Natural killer cell treated with Interleukin-12 subunit alpha and Interleukin-12 subunit beta and Interleukin-15 and Interleukin-18, amount 100 ng/mL, for 72 hours (primary cell): ENCODE data around the gene C3orf33. TPM values are rescaled to one million over a fixed set of nuclear protein-coding genes. Genes with fewer than 3 reads are reported as not detected.

Experiments
- ATAC-seq, 2 donors: fragments of 150-1000 bp; cut with Tn5 transposase in 1 of 2; sonication (Bioruptor Pico), chemical (Tn5 transposase) in 1 of 2; 2 replicates each; pipeline ENCODE4 v1.10.0; 2021
- DNase-seq: peaks from one replicate; pipeline ENCODE4 v3.0.0; 2022; ENCODE audit warnings: low spot score
- H3K27ac Mint-ChIP-seq, 2 donors: 1 replicate in 1 of 2; 2 replicates in 1 of 2; pipeline ENCODE4 v1.8.0; 2022; ENCODE audit warnings: mixed read lengths in 2 of 2, mild to moderate bottlenecking in 1 of 2, moderate library complexity in 1 of 2
- H3K27me3 Mint-ChIP-seq, 2 donors: 1 replicate in 1 of 2; 2 replicates in 1 of 2; pipeline ENCODE4 v1.8.0; 2022; ENCODE audit warnings: mixed read lengths in 2 of 2
- H3K36me3 Mint-ChIP-seq: one replicate; pipeline ENCODE4 v1.8.0; 2022; ENCODE audit warnings: mixed read lengths
- H3K4me1 Mint-ChIP-seq, 2 donors: 1 replicate in 1 of 2; 2 replicates in 1 of 2; pipeline ENCODE4 v1.8.0; 2022; ENCODE audit warnings: low read depth in 2 of 2, mixed read lengths in 2 of 2, mild to moderate bottlenecking in 1 of 2
- H3K4me3 Mint-ChIP-seq: one replicate; pipeline ENCODE4 v1.8.0; 2022; ENCODE audit warnings: mixed read lengths
- H3K9me3 Mint-ChIP-seq: 2 replicates; pipeline ENCODE4 v1.8.0; 2022; ENCODE audit warnings: mixed read lengths
- total RNA-seq, 2 donors: library from RNA; stranded (reverse); gene quantifications; one replicate each; pipeline ENCODE4 v1.2.3, GENCODE V29; 2022

The C3orf33 gene
- total RNA-seq, 2 donors from 2014 or later = 1.6 to 1.7 TPM

GRCh38 chr3:155763870-155764463 lies 42.1 kb downstream of the C3orf33 start:
- H3K4me1 Mint-ChIP-seq = no peaks in the 10 kb centered on the region
- no peak for DNase-seq
- H3K36me3 Mint-ChIP-seq = no peaks in the 10 kb centered on the region
- H3K27me3 Mint-ChIP-seq = no peaks in the 10 kb centered on the region
- H3K4me3 Mint-ChIP-seq = no peak overlapping the region
- no peak for ATAC-seq
- H3K9me3 Mint-ChIP-seq = no peaks in the 10 kb centered on the region
- peak overlapping the region in 1 of 2 donors; percentile 39 for H3K27ac Mint-ChIP-seq

GRCh38 chr3:155760653-155761052 lies 45.4 kb downstream of the C3orf33 start:
- Mint-ChIP-seq H3K4me1 (no peaks in the 10 kb centered on the region), H3K27ac (no peak overlapping the region), H3K36me3 (no peaks in the 10 kb centered on the region), H3K9me3 (no peaks in the 10 kb centered on the region), H3K27me3 (no peaks in the 10 kb centered on the region), H3K4me3 (no peak overlapping the region)
- DNase-seq = no peak
- no peak for ATAC-seq

DNA sequence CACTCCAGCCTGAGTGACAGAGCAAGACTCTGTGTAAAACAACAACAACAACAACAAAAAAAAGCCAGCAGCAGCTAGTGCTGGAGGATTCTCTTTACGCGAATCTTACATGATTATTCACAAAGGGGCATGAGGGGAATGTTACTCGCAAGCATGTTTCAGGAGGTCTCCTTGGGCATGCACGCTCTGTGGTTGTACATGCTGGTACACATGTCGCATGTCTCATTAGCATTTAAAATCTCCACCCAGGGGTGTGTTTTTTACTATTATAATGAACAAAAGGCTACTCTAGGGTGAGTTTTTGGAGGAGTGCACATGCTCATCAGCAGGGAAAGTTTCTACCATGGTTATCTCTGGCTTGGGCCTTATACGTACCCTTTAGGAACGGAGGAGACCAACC lies 48.5 kb downstream of the C3orf33 start:
- Mint-ChIP-seq H3K27me3 (no peaks in the 10 kb centered on the region), H3K9me3 (no peaks in the 10 kb centered on the region), H3K36me3 (no peaks in the 10 kb centered on the region), H3K27ac (no peak overlapping the region), H3K4me3 (no peak overlapping the region), H3K4me1 (no peaks in the 10 kb centered on the region)
- DNase-seq (no peak), ATAC-seq (no peak)

DNA sequence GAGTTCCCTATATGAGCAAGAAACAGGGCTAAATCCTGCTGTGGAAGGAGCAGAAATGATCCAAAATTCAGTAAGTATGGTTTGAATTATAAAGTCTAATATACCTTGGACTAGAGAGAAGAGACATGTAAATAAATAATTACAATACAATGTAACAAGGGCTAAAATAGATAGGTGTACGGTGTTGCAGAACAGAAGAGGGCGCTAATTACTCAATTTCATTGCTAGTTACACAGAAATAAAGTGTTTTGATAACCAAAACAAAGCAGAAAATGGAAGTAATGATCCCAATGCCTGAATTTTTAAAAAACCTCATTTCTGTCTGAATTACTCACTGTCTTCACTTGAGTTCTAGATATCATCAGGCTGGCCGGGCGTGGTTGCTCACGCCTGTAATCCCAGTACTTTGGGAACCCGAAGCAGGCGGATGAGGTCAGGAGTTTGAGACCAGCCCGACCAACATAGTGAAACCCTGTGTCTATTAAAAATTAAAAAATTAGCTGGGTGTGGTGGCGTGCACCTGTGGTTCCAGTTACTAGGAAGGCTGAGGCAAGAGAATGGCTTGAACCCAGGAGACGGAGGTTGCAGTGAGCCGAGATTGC lies 52.9 kb downstream of the C3orf33 start:
- no peak overlapping the region for H3K27ac Mint-ChIP-seq
- H3K9me3 Mint-ChIP-seq = no peaks in the 10 kb centered on the region
- no peaks in the 10 kb centered on the region for H3K4me1 Mint-ChIP-seq
- peaks cover under 1 to 5% of the 10 kb centered on the region in 2 donors for H3K27me3 Mint-ChIP-seq
- ATAC-seq = no peak
- no peaks in the 10 kb centered on the region for H3K36me3 Mint-ChIP-seq
- no peak for DNase-seq
- no peak overlapping the region for H3K4me3 Mint-ChIP-seq

DNA sequence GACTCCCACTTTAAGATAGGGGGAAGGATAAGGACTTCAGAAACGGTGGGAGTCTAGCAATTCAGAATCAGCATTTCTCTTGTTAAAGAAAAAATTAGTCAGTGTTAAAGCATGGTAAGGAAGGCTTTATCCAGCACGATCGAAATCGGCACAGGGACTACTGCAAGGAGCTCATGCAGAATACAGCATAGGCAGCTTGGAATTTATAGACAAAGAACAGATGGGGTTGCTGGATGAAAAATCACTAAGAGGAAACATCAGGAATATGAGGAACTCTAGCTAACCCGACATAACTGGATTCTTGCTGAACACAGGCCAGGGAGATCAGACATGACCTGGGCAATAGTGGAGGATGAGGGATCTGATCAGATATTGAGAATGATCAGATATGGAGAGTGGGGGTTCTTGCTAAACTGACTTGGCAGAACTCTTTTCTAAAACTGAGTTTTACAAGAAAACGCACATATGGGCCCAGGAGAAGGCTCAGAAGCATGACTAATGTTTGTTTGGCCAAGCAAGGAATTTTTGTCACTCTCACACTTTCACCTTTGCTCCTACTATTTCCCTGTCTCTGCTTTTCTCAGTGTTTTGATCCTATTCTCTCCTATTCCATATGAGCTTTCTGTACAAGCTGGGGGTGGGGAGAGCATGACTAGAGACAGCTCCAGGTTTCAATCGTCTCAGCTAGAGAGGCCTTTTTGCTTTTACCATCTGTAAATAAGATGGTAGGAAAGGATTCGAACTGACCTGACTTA lies 57.3 kb downstream of the C3orf33 start:
- Mint-ChIP-seq H3K4me3 (no peak overlapping the region), H3K9me3 (no peaks in the 10 kb centered on the region), H3K27ac (no peak overlapping the region), H3K36me3 (no peaks in the 10 kb centered on the region), H3K4me1 (peaks cover 12 to 13% of the 10 kb centered on the region in 2 donors), H3K27me3 (peaks cover 31 to 42% of the 10 kb centered on the region in 2 donors)
- DNase-seq (no peak), ATAC-seq (no peak)

DNA sequence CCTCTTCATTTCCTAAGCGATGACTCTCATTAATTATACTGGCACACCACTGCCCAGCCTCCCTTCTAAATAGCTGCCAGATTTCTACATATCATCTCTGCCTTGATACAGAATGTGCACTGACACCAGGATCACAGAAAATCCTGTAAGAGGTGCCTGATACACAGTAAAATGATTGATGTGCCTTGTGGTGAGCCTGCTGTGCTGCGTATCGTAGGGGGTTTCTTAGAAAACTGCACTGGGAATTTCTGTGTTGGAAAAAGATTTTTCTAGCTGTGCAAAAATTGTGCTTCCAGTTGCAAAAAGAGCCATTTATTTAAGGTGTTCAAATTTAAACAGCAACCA lies 58.2 kb downstream of the C3orf33 start:
- H3K4me3 Mint-ChIP-seq = no peak overlapping the region
- no peak overlapping the region for H3K27ac Mint-ChIP-seq
- H3K4me1 Mint-ChIP-seq = peaks cover 15 to 16% of the 10 kb centered on the region in 2 donors
- no peaks in the 10 kb centered on the region for H3K36me3 Mint-ChIP-seq
- peaks cover 36 to 46% of the 10 kb centered on the region in 2 donors for H3K27me3 Mint-ChIP-seq
- DNase-seq = no peak
- ATAC-seq = no peak
- H3K9me3 Mint-ChIP-seq = no peaks in the 10 kb centered on the region

DNA sequence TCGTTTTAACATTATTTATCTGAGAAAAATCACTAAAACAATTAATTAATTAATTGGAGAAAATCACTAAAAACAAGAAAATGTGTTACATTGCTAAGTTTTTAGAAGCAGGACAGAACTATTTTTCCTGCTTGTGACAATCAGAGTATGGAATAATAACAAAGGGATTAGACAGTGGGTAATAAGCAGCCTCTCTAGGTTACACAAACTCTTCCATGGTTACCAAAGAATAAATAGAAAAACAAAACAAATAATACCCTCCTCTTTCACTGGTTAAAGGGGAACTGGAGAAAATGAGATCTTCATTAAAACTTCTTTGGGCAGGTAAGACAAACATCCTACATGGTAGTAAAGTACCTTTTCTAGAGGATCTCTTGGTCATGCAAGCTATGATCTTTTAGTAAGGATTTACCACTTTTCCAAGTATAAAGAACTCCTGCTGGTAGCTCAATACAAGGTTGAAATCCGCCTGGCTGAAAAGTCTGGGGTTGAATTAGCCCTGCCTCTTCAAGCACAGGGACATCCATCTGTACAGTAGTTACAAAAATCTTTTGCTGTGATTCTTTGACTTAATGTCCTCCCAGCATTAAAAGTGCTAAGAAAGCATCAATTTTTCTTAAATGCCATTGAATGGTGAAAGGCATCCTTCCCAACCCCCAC lies 58.7 kb downstream of the C3orf33 start:
- DNase-seq = no peak
- Mint-ChIP-seq H3K27me3 (peaks cover 41 to 51% of the 10 kb centered on the region in 2 donors), H3K4me3 (no peak overlapping the region), H3K36me3 (no peaks in the 10 kb centered on the region), H3K27ac (no peak overlapping the region), H3K9me3 (no peaks in the 10 kb centered on the region), H3K4me1 (peaks cover 15 to 16% of the 10 kb centered on the region in 2 donors)
- ATAC-seq = no peak

DNA sequence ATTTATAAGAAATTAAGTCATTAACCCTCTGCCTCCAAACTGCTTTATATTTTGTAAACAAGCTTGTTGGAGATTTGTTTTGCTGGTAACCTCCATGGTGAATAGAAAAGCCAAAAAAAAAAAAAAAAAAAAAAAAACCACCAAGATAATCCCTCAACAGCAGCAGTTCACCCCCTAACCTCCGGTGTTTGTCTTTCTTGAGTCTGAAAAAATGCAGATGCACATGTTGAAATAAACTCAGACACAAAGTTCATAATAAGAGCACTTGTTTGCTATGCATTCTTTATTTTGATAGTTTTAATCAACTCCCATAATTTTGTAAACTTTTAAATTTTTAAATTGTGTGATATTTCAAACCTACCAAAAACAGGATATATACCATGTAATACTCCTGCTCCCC lies 59.4 kb downstream of the C3orf33 start:
- Mint-ChIP-seq H3K9me3 (no peaks in the 10 kb centered on the region), H3K27ac (no peak overlapping the region), H3K27me3 (peaks cover 44 to 55% of the 10 kb centered on the region in 2 donors), H3K4me3 (no peak overlapping the region), H3K36me3 (no peaks in the 10 kb centered on the region), H3K4me1 (peaks cover 15 to 16% of the 10 kb centered on the region in 2 donors)
- ATAC-seq (no peak), DNase-seq (no peak)

GRCh38 chr3:155745795-155746550 lies 60.1 kb downstream of the C3orf33 start:
- Mint-ChIP-seq H3K27ac (no peak overlapping the region), H3K27me3 (peaks cover 47 to 55% of the 10 kb centered on the region in 2 donors), H3K9me3 (no peaks in the 10 kb centered on the region), H3K4me3 (peak overlapping the region; percentile 49), H3K36me3 (no peaks in the 10 kb centered on the region), H3K4me1 (peaks cover 15 to 16% of the 10 kb centered on the region in 2 donors)
- DNase-seq = no peak
- ATAC-seq = no peak

DNA sequence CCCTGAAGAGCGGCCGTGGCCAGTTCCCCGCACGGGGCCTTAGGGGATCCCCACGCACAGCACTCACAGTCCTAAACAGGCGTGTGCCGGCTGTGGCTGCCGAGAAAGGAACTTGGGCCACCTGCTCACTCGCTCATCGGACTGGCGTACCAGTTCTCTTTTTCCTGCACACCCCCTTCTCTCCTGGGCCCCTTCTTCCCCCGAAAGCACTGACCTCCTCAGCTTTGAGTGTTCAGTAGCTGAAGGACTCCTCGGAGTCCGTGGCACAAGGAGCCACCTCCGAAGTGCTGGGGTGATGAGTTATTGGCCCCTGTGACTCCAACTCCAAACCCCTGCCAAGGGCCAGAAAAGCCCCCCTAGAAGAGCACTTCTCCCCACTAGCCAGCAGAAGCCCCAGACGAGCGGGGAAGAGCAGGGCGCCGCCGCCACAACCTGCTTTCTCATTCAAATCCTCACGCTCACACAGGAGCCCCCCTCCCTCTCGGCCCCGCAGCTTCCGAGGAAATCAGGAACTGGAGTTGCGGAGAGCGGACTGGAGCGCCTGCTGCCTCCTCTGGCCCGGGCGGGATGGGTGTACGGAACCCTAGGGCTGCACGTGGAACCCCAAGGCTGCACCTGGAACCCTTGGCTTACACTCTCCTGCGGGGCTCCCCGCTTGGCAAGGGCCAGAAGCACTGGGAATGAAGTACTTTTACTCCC lies 61.3 kb downstream of the C3orf33 start, which contains the start of gene PLCH1:
Gene PLCH1 (minus strand): TSS at position 446 of the 699 bp plus-strand sequence. CDS start 40,847 bp downstream, outside the sequence.
- no peaks in the 10 kb centered on the region for H3K9me3 Mint-ChIP-seq
- H3K36me3 Mint-ChIP-seq = no peaks in the 10 kb centered on the region
- H3K27me3 Mint-ChIP-seq = peaks cover 51 to 55% of the 10 kb centered on the region in 2 donors
- H3K27ac Mint-ChIP-seq = peak within 1 kb of the TSS in 1 of 2 donors; percentile 25
- H3K4me1 Mint-ChIP-seq = peaks cover 15 to 16% of the 10 kb centered on the region in 2 donors
- ATAC-seq = peak; percentile 58 to 61
- peak within 1 kb of the TSS; percentile 85 for H3K4me3 Mint-ChIP-seq
- no peak for DNase-seq

- H3K36me3 Mint-ChIP-seq = no peaks in the 10 kb centered on the region
- peaks cover 52 to 61% of the 10 kb centered on the region in 2 donors for H3K27me3 Mint-ChIP-seq
- no peaks in the 10 kb centered on the region for H3K9me3 Mint-ChIP-seq
- H3K27ac Mint-ChIP-seq = peak overlapping the region in 1 of 2 donors; percentile 25
- DNase-seq (peak; percentile 61), ATAC-seq (peak; percentile 54 to 64)
- H3K4me1 Mint-ChIP-seq = peaks cover 15 to 16% of the 10 kb centered on the region in 2 donors
- H3K4me3 Mint-ChIP-seq = peak overlapping the region; percentile 85
Measured at GRCh38 chr3:155744010-155744625, 62.0 kb downstream of the C3orf33 start.

DNA sequence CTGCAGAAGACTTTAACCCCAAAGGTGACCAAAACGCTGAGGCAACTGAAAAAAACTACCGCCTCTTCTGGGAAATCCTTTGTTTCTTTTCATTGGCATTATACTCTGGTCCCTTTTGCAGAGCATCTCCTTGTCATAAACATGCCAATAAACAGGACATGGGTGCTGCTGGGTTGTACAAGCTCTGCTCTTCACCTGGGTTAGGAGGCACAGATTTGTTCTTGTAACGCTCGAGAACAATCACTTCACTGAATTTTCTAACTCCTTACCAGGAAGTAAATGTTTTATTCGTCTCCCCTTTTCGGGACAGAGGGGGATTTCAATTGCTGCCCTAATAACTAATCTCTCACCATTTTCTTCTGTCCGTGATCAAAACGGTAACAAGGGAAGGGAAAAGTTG lies 62.5 kb downstream of the C3orf33 start:
- no peak overlapping the region for H3K27ac Mint-ChIP-seq
- DNase-seq (no peak), ATAC-seq (no peak)
- H3K36me3 Mint-ChIP-seq = no peaks in the 10 kb centered on the region
- peak overlapping the region; percentile 85 for H3K4me3 Mint-ChIP-seq
- H3K9me3 Mint-ChIP-seq = no peaks in the 10 kb centered on the region
- peaks cover 15 to 16% of the 10 kb centered on the region in 2 donors for H3K4me1 Mint-ChIP-seq
- peaks cover 51 to 63% of the 10 kb centered on the region in 2 donors for H3K27me3 Mint-ChIP-seq
